BE2C (cell line): Measurements from ENCODE around the gene RTN1.

ENCODE experiments used
- DNase-seq: peaks from one replicate; pipeline ENCODE4 v3.0.0-alpha.2; 2020
- H3K27me3 ChIP-seq: fragments of 250-450 bp; sonication (Bioruptor Pico); 2 replicates; pipeline ENCODE4 v1.5.1; 2020; ENCODE audit warnings: mild to moderate bottlenecking
- H3K36me3 ChIP-seq: fragments of 250-450 bp; sonication (Bioruptor Pico); 2 replicates; pipeline ENCODE4 v1.5.1; 2020; ENCODE audit warnings: mild to moderate bottlenecking
- H3K4me1 ChIP-seq: fragments of 250-450 bp; sonication (Bioruptor Pico); 2 replicates; pipeline ENCODE4 v1.5.1; 2020
- H3K4me3 ChIP-seq: 2 replicates; pipeline ENCODE4 v1.5.1; 2011; ENCODE audit warnings: low read depth, low read length
- H3K9me3 ChIP-seq: fragments of 250-450 bp; sonication (Bioruptor Pico); 2 replicates; pipeline ENCODE4 v1.5.1; 2020
- TF ChIP-seq, protein P1 (sequence below): IDR thresholded peaks from 2 replicates; pipeline ENCODE4 v1.5.1; 2012; ENCODE audit warnings: mild to moderate bottlenecking, low read depth, low read length

Gene RTN1

DNA sequence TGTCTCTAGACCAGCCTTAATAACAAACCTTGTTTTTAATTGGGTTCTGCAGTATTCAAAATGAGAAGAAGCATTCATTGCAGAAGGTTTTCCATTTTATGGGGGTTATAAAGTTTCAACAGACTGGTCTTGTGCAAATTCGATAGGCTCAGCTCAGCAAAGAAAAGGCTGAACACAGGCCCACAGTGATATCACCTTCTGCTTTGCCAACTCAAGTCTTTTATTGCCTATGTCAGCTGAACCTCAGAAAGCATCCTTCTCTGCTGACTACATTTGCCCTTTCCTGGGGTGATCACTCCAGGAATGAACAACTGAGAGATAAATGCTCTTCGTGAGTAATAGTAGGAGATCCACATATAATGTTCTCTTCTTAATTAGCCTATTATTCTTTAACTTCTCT lies 159.5 kb downstream of the RTN1 start:
- Histone ChIP-seq H3K9me3 (no peaks in the 10 kb centered on the region), H3K36me3 (no peaks in the 10 kb centered on the region), H3K4me1 (no peaks in the 10 kb centered on the region), H3K27me3 (no peaks in the 10 kb centered on the region), H3K4me3 (no peak overlapping the region)
- DNase-seq: no peak
- TF ChIP-seq, protein P1, sequence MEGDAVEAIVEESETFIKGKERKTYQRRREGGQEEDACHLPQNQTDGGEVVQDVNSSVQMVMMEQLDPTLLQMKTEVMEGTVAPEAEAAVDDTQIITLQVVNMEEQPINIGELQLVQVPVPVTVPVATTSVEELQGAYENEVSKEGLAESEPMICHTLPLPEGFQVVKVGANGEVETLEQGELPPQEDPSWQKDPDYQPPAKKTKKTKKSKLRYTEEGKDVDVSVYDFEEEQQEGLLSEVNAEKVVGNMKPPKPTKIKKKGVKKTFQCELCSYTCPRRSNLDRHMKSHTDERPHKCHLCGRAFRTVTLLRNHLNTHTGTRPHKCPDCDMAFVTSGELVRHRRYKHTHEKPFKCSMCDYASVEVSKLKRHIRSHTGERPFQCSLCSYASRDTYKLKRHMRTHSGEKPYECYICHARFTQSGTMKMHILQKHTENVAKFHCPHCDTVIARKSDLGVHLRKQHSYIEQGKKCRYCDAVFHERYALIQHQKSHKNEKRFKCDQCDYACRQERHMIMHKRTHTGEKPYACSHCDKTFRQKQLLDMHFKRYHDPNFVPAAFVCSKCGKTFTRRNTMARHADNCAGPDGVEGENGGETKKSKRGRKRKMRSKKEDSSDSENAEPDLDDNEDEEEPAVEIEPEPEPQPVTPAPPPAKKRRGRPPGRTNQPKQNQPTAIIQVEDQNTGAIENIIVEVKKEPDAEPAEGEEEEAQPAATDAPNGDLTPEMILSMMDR: no peak

DNA sequence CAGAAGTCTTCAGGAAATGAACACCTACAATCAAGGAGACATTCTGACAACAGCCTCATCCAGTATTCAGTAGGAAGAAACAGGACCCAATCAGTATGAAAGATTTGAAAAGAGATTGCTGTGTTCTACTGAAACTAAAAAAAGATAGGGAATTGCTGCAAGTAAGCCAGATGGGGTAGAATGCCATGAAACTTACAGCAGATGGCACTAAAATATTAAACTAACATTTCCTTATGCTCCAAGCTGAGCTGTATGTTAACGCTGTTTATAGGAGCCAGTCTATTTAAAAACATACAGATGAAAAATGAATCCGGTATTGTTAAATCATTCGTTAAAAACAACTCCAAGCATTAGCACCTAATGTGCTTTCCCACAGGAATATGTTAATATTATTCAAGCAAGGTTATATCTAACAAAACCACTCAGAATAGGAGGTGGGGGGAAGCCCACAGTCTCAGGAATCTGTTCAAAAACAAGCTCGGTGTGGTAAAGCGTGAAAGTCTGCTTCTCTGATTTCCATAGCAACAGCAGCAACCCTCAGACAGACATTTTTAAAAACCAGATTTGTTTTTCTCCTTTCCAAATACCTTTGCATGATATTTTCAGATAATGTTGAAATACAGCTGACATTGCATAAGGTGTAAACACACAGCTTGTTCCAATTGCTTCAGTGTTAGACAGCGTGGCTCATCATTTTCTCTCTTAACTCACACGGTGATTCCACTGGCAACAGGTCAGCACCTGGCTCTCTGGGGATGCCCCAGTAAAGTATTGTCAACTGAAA lies 162.6 kb downstream of the RTN1 start:
- H3K9me3 ChIP-seq: no peaks in the 10 kb centered on the region
- TF ChIP-seq, protein P1: no peak
- H3K4me3 ChIP-seq: no peak overlapping the region
- no peak for DNase-seq
- no peaks in the 10 kb centered on the region for H3K27me3 ChIP-seq
- no peaks in the 10 kb centered on the region for H3K4me1 ChIP-seq
- no peaks in the 10 kb centered on the region for H3K36me3 ChIP-seq

DNA sequence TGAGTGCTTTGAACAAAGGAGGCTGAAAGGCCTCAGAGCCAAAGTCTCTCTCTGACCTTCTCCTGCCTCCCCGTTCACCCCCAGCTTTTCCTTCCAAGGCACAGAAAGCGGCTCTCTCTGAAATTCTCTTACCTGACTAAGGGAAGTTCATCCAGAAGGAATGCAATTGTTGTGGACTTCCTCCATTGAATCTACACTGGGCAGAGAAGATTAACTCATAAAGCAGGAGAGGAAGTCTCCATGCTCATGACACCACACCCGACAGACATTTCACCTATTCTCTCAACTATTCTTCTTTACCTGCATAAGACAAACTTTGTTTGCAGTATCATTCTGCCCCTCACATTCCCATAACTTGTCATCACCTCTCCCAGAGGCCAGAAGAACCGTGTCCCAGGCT lies 164.7 kb downstream of the RTN1 start:
- DNase-seq: no peak
- H3K36me3 ChIP-seq: no peaks in the 10 kb centered on the region
- TF ChIP-seq, protein P1: no peak
- H3K9me3 ChIP-seq: no peaks in the 10 kb centered on the region
- H3K4me1 ChIP-seq: no peaks in the 10 kb centered on the region
- H3K27me3 ChIP-seq: no peaks in the 10 kb centered on the region
- no peak overlapping the region for H3K4me3 ChIP-seq

DNA sequence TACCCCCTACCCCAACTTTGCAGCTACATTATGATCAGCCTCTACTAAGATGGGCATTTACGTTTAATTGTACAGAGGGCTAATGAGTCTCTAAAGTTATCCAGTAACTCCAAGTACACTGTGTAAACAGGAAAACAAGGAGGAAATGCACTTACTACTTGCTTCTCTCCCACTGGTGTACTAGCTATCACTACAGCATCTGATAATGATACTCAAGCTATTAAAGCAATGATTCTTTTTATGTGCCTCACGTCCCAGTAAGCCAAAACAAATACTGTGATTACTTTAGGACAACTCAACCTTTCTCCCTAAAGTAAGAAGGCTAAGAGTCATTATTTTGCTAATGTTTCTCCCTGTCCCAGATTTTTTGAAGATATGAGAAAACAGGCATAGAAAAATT lies 165.3 kb downstream of the RTN1 start:
- no peak overlapping the region for H3K4me3 ChIP-seq
- TF ChIP-seq, protein P1: no peak
- H3K9me3 ChIP-seq: no peaks in the 10 kb centered on the region
- H3K27me3 ChIP-seq: no peaks in the 10 kb centered on the region
- no peaks in the 10 kb centered on the region for H3K4me1 ChIP-seq
- no peak for DNase-seq
- H3K36me3 ChIP-seq: no peaks in the 10 kb centered on the region

DNA sequence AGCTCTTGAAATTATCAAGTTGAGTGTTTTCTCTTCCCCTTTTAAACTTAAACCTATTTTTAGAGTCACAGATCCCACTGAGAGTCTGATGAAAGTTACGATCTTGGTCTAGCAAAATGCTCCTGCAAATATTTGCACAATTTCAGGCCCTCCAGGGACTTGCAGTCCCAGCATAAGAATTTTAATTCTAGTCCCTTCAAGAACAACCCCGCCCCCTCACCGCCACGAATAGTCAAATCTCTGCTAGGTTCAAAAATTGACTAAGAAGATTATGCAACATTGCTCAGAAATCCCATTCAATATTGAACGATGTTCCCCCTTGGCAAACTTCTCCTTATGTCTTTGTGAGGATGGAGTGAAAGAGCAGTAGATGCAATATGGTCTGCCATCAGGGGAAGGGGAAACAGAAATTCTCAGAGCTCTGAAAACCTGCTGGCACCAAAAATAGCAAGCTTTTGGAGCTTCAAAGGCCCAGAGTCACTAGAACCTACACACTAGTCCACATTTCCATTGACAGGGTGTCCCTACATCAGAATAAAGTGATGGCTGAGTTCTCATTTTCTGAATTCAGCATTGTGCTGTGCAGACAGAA lies 166.4 kb downstream of the RTN1 start:
- TF ChIP-seq, protein P1: no peak
- DNase-seq: no peak
- no peaks in the 10 kb centered on the region for H3K36me3 ChIP-seq
- no peaks in the 10 kb centered on the region for H3K4me1 ChIP-seq
- no peak overlapping the region for H3K4me3 ChIP-seq
- H3K27me3 ChIP-seq: no peaks in the 10 kb centered on the region
- H3K9me3 ChIP-seq: no peaks in the 10 kb centered on the region

DNA sequence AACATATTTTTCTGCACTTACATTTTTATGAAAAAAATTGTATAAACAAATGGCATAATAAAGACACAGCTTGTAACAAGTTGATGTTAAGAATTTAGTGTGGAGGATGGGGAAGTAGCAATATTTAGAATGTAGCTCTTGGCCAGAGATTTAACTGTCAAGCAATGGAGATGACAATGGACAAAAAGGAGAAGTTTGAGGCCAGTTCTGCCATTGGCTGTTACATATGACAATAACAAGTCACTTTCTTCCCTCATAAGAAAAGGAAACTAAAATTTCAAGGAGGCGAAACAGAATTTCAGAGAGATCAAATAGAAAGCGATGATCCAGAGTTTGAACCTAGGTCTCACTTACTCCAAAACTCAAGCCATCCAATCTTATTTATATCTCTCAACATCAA lies 171.1 kb downstream of the RTN1 start:
- TF ChIP-seq, protein P1: no peak
- no peak for DNase-seq
- Histone ChIP-seq H3K4me3 (no peak overlapping the region), H3K4me1 (no peaks in the 10 kb centered on the region), H3K27me3 (no peaks in the 10 kb centered on the region), H3K9me3 (no peaks in the 10 kb centered on the region), H3K36me3 (no peaks in the 10 kb centered on the region)
